Measurements from ENCODE around the gene RBMS1.
"Not testable (repeated sequence)": the region's sequence is repeated elsewhere in the genome, so short reads cannot be mapped to it uniquely, and the experiment has no call there.

Gene RBMS1

GRCh38 chr2:160469621-160470204, 23.9 kb downstream of the RBMS1 start:
- no peak for DNase-seq (ENCODE audit: low read depth)

GRCh38 chr2:160469164-160469563, 24.4 kb downstream of the RBMS1 start:
- DNase-seq (ENCODE audit: low read depth) = no peak

DNA sequence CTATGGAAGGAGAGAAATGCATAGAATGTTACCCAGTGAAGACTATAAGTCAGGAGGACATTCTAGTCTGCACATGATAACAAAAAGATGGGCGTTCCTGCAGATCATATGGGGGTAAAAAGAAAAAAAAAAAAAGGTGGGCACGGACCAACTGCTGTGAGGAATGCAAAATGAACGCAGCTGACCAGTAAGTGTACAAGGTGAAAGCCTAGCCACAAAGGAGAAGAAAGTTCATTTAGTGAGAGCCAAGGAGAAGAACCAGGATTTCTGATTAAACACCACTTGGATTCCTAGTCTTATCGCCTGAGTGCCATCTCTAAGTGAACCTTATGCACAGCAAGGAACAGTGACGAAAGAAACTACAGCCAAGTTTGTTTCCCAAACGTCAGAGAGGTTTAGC, 26.5 kb downstream of the RBMS1 start:
- DNase-seq (ENCODE audit: low read depth) = no peak

- DNase-seq (ENCODE audit: low read depth) = no peak
Measured at GRCh38 chr2:160465406-160465805, 28.2 kb downstream of the RBMS1 start.

- no peak for DNase-seq (ENCODE audit: low read depth)
Measured at GRCh38 chr2:160465002-160465401, 28.6 kb downstream of the RBMS1 start.

DNA sequence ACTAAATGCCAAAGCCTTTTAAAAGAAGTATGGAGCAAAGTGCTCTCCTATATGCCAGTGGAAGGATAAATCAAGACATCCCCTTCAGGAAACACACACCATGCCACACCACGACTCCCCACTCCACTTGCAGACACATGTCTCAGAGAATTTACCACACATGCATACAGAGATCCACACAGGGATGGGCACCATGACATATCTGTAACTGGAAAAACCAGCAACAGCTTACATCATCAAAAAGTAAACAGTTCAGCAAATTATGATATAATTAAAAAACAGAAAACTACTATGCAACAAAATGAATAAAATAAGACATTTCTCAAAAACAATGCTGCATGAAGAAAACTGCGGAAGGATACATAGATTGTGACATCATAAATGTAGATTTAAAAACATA, 29.6 kb downstream of the RBMS1 start:
- DNase-seq (ENCODE audit: low read depth) = no peak

DNA sequence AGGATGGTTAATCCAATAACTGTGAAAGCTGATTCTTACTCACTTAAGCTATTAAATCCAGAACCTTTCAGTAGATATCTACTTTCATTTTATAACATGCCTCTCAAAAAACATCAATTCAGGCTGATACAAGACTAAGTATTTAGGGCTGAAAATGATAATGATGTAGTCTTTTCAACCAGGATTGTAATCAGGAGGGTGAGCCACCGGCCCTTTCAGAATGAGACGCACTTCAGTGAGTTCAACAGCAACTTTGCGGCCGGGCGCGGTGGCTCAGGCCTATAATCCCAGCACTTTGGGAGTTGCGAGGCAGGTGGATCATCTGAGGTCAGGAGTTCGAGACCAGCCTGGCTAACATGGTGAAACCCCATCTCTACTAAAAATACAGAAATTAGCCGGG, 30.4 kb downstream of the RBMS1 start:
- no peak for DNase-seq (ENCODE audit: low read depth)

GRCh38 chr2:160460333-160460731, 33.3 kb downstream of the RBMS1 start:
- DNase-seq (ENCODE audit: low read depth) = no peak

DNA sequence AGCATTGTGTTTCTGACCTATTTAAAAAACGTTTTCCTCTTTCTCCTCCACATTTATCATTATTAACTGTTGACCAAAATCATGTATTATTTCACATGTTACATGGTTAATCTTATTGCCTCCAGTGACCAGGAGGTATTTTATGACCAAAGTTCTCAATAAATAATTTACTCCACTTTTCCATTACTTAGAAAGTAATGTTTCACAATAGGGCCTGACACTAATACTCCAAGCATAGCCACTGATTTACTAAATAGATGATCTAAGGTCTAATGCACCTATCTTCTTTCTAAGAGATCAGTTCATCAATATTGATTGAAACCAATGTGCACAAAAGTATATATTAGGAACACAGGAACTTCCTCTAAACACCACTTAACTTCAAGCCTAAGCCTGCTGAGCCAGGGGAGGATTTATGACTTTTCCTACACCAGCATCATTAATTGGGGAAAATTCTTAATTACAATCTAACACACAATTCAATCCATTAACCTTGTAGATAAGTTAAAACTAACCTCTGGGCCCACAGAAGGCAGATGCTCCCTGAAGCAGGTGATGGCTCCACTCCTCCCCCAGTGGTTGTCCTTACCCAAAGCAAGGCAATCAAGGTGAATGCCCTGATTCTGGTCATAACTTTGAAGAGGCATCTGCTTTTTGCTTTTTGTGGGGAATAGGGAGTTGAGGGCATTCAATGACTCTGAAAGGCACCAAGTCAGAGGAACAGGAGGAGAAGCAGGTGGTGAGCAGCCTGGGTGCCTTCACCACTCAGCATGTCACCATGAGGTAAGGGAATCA, 33.9 kb downstream of the RBMS1 start:
- no peak for DNase-seq (ENCODE audit: low read depth)

DNA sequence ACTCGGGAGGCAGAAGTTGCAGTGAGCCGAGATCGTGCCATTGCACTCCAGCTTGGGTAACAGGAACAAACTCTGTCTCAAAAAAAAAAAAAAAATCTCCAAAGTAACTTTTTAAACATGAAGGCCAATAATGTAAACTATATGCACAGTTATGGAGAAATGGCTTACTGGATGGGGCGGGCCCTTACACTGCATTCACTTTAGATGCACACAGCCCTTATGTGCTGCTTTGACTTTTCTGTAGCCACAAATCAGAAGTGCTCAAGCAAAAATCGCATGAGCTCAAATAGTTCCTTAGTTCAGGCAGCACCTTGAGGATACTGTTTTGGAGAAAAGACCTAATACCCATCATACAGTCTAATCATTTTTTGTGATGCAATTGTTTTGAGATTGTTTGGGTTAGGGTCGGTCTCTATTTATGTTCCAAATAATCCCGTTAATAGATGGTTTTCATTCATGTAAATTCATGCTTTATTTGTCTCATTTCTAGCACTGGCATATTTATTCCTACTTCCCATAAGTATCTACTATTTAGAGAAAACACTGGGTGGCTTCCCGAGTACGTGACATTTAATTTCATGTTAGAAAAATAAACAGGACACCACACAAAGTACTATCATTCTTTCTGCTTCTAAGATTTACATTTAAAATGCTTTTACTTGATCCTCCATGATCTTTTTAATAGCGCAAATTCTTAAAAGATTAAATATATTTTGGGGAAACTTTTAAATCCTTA, 34.7 kb downstream of the RBMS1 start:
- no peak for DNase-seq (ENCODE audit: low read depth)

DNA sequence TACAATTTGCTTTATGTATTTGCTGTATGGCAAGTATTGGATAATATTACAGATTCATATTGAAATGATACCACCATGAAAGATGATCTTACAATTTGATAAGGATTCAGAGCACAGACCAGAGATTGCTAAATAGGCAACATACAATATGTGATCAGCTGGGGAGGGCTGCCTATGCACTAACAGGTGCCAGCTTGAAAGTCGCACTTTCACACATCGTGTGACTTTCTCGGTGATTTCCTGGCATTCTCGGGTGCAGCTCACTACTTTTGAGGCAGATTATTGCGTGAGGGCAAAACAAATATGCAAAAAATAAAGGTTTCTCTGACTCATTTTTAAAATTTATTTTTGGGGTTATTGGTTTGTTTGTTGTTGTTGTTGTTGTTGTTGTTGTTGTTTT, 36.0 kb downstream of the RBMS1 start:
- DNase-seq (ENCODE audit: low read depth) = no peak

DNA sequence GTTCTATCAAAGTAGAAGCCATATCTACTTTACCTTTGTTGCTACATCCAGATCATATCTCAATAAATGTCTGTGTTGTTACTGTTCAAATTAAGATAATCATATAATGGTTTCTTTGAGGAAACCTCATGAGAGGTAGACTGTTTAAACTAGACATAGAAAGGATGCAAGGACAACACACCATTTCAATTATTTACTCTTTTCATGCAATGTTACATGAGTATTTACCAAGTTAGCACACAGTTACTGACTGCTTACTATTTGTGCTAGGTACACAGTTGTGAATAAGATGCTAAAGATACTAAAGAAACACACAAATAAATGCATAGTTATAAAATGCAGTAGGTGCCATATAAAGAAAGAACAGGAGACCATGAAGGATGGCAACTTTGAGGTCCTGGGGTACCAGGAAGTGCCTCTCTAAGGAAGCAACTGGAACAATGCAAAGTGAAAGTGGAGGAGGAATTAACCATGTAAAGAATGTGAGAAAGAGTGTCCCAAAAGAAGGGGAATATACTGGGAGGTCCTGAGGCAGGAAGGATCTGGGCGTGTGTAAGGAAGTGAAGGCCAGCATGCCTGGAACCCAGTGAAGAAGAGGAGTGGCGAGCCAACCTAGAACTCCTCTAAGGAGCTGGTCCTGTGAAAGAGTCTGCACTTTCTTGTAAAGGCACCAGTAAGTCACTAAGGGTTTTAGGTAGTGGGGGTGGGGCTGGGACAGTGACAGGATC, 39.4 kb downstream of the RBMS1 start:
- DNase-seq (ENCODE audit: low read depth) = no peak

DNA sequence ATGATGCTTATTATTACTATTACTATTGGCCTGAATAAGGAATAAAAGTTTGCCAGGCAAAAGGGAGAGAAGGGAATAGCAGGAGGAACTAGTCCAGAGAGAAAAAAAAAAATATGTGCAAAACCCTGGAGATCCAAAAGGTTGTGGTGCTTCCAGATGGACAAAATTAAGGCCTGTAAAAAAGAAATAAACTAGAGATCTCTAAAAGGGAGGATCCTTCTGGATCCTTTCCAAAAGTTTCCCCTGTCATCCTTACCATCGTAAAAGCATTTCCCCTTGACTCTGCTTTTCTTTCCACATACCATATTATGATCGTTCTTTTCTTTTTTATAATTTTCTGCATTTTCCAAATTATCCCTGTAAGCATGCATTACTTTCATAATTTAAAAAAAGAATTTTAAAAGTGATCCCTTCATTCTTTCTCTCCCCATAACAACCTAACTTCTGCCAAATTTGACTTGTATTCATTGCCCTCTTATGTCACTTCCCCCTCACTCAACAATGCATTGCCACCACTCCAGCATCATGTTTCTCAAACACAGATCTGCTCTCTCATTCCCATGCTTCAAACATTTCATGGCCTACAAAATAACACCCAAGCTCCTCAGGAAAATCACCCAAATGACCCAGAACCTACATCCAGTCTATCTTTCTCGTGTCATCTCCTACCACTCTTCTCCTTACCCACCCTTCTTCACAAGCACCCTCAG, 40.3 kb downstream of the RBMS1 start:
- DNase-seq (ENCODE audit: low read depth) = no peak

DNA sequence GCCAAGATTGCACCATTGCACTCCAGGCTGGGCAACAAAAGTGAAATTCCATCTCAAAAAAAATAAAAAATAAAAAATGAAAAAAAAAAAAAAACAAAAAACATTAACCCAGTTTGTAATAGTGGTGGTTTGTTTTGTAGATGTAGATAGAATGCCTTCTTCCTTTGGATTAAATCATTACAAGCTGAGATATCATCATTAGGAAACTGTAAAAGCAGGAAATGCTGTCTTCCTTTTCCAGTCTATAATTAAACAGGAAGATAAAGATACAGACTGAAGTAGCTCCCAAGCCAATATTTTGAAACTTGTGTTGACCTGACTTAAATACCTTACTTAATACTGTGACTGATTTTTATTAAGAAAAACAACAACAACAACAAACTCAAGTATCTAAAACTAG, 43.1 kb downstream of the RBMS1 start:
- no peak for DNase-seq (ENCODE audit: low read depth)

- not testable (repeated sequence) for DNase-seq (ENCODE audit: low read depth)
Measured at GRCh38 chr2:160448821-160449220, 44.8 kb downstream of the RBMS1 start.

GRCh38 chr2:160445673-160446072, 47.9 kb downstream of the RBMS1 start:
- no peak for DNase-seq (ENCODE audit: low read depth)

- DNase-seq (ENCODE audit: low read depth) = no peak
Measured at GRCh38 chr2:160442603-160443002, 51.0 kb downstream of the RBMS1 start.

- DNase-seq (ENCODE audit: low read depth) = no peak
Measured at GRCh38 chr2:160440888-160441287, 52.7 kb downstream of the RBMS1 start.

DNA sequence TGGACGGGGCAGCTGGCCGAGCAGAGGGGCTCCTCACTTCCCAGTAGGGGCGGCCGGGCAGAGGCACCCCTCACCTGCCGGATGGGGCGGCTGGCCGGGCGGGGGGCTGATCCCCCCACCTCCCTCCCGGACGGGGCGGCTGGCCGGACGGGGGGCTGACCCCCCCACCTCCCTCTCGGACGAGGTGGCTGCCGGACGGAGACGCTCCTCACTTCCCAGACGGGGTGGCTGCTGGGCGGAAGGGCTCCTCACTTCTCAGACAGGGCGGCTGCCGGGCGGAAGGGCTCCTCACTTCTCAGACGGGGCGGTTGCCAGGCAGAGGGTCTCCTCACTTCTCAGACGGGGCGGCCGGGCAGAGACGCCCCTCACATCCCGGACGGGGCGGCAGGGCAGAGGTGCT, 54.6 kb downstream of the RBMS1 start:
- DNase-seq (ENCODE audit: low read depth) = not testable (repeated sequence)

GRCh38 chr2:160437273-160437672, 56.3 kb downstream of the RBMS1 start:
- no peak for DNase-seq (ENCODE audit: low read depth)

GRCh38 chr2:160434254-160434948, 59.2 kb downstream of the RBMS1 start:
- no peak for DNase-seq (ENCODE audit: low read depth)

Data from HS-27A (cell line).